Measurements from ENCODE around the gene OR1D5.
"Not testable (repeated sequence)": the region's sequence is repeated elsewhere in the genome, so short reads cannot be mapped to it uniquely, and the experiment has no call there.

Gene OR1D5

DNA sequence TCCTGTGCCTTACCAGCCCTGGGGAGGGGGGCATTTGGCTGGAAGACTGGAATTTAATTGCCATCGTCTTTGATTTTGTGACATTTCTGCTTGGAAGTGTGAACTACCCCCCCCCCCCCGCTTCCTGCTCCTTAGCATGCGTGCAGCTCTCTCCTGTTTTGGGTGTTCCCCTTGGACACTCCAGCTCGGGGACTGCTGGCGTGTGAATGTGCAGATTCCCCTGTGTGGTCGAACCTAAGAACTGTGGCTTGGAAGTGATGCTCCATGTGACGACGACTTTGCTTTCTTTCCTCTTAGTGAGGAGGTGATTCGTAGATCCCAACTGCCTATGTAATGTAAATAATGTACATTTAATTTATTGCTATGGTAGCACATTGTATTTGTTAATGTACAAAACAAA is 26.1 kb downstream of the OR1D5 start:
- no peaks in the 10 kb centered on the region for H3K9me3 Mint-ChIP-seq
- peaks cover 14% of the 10 kb centered on the region for H3K4me1 Mint-ChIP-seq (ENCODE audit: low read depth)
- intact Hi-C loops (cut with micrococcal nuclease), result no loop called here
- H3K36me3 Mint-ChIP-seq (ENCODE audit: low read depth), result peaks cover 32% of the 10 kb centered on the region
- H3K4me3 Mint-ChIP-seq, result no peak overlapping the region
- peaks cover 15% of the 10 kb centered on the region for H3K27me3 Mint-ChIP-seq
- no peak overlapping the region for H3K27ac Mint-ChIP-seq

DNA sequence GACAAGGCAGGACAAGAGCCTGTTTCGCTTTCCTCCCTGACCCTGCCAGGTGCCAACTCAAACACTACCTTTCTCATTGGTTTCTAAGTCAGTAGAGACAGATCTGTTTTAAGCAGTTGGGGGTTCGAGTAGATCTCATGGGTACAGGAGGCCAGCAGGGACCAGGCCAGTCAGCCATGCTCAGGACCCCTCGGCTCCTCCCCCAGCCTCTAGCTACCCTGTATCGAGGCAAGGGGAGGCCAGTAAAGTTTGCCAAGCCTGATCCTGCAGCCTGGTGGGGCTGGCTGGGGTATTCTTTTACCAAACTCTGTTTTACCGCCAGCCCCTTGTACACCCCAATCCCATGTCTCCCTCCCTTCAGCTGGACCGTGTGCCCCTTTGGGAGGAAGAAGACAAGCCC is 26.6 kb downstream of the OR1D5 start:
- H3K4me1 Mint-ChIP-seq (ENCODE audit: low read depth), result peaks cover 14% of the 10 kb centered on the region
- H3K27me3 Mint-ChIP-seq, result peaks cover 13% of the 10 kb centered on the region
- peaks cover 37% of the 10 kb centered on the region for H3K36me3 Mint-ChIP-seq (ENCODE audit: low read depth)
- no peak overlapping the region for H3K27ac Mint-ChIP-seq
- H3K9me3 Mint-ChIP-seq, result no peaks in the 10 kb centered on the region
- no peak overlapping the region for H3K4me3 Mint-ChIP-seq
- intact Hi-C loops (cut with micrococcal nuclease), result no loop called here

DNA sequence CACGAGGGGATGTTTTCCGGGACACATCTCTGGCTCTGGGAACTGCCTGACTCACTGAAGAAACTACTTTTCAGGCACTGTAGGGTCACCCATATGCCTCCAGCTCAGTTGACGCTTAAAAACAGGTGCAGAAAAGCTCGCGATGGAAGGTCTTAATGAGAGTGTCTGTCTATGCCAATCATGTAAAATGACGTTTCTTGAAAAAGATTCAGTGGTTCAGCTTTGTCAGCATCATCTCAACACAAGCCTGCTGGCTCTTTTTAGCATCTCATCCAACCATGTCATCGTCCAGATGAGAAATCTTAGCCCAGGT is 27.5 kb downstream of the OR1D5 start:
- Mint-ChIP-seq H3K27me3 (peaks cover 7% of the 10 kb centered on the region), H3K4me3 (no peak overlapping the region), H3K9me3 (no peaks in the 10 kb centered on the region)

DNA sequence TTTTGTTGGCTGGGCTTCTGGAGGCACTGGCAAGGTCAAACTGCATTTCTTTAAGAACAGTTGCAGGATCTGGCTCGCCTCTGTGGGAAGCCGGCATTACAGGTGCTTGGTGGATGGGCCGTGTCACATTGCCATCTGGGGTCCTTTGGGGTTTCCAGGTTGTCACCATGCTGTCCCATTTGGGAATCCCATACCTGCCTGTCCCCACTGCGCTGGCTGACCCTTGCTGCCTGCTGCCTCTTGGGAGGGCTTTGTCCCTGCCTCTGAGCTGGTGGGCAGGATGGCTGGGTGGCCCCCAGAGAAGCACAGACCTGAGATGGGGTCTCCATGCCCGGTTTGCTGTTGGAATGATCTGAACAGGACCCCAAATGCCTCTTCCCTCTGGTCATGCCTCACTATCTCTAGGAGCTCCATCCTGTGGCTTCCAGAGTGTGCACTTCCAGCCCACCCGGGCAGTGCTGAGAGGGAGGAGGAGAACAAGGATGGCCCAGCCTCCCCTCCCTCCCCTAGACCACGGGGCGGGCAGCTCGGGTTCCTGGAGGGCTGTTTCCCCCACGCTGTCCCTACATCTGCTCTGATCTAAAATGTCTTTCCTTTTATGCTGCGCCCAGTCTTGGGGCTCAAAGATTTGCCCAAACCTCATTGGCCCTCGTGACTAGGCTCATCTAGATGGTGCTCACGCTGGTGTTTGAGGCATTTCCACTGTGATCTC is 28.0 kb downstream of the OR1D5 start:
- H3K4me3 Mint-ChIP-seq, result no peak overlapping the region
- H3K27ac Mint-ChIP-seq, result no peak overlapping the region

More for the DNA sequence above, 27.5 kb downstream of the OR1D5 start:
- Mint-ChIP-seq H3K27ac (no peak overlapping the region), H3K4me1 (ENCODE audit: low read depth) (peaks cover 14% of the 10 kb centered on the region), H3K36me3 (ENCODE audit: low read depth) (peaks cover 45% of the 10 kb centered on the region)
- intact Hi-C loops (cut with micrococcal nuclease), result no loop called here

DNA sequence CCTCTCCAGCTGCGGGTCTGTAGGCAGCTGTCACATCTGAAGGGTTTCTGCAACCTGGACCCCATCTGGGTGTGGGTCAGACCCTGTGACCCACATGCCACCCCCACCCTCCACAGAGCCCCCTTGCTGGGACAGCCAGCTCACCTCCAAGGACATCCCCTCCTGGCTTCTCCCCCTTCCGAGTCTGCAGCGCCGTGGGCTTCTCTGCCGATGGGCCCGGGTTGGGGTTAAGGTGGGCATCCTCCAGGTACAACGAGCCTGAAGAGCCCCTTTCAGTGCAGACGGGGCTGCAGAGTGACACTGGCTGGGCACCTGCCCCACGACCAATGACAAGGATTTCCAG is 28.9 kb downstream of the OR1D5 start:
- Mint-ChIP-seq H3K27ac (no peak overlapping the region), H3K4me3 (no peak overlapping the region), H3K36me3 (ENCODE audit: low read depth) (peaks cover 58% of the 10 kb centered on the region), H3K4me1 (ENCODE audit: low read depth) (peaks cover 13% of the 10 kb centered on the region), H3K27me3 (peaks cover 4% of the 10 kb centered on the region), H3K9me3 (no peaks in the 10 kb centered on the region)
- intact Hi-C loops (cut with micrococcal nuclease), result no loop called here

More for the DNA sequence above, 28.0 kb downstream of the OR1D5 start:
- Mint-ChIP-seq H3K36me3 (ENCODE audit: low read depth) (peaks cover 50% of the 10 kb centered on the region), H3K4me1 (ENCODE audit: low read depth) (peaks cover 14% of the 10 kb centered on the region), H3K27me3 (peaks cover 6% of the 10 kb centered on the region), H3K9me3 (no peaks in the 10 kb centered on the region)
- intact Hi-C loops (cut with micrococcal nuclease), result no loop called here

DNA sequence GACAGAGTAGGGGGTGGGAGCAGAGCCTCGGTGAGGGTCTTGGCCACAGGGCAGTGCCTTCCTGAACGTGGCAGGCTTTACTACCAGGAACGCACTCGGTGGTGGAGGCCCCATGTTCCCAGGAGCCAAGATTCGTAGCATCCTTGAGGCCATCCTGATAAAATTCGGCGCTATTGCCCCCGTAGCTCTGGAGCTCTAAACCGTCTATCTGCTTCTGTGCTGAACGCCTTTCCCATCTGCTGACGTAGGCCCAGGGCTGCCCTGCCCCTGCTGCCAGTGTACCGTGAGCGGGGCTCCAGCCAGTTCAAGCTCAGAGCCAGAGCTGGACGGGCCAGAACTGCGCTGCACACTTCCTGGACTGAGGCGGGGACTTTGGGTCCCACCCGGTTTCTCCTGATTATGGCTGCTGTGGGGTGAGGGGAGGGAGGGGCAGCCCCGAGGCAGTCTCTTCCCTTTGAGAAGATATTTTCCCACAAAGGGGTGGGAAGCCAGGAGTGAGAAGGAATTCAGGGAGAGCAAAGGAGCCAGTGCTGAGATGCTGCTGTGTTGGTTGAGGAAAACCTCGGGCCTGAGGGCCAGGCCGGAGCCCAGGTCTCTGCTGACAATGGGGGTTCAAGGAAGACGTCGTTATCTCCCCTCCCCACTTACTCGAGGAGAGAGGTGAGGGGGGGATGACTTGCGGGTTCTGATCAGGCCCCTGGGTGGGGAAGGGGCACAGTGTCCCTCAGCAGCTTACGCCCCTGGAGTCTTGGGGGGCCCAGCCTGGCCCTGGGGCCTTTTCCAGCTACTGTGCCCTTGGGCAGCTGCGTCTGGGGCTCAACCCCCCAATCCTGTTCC is 29.4 kb downstream of the OR1D5 start:
- Mint-ChIP-seq H3K9me3 (no peaks in the 10 kb centered on the region), H3K4me3 (no peak overlapping the region), H3K27ac (no peak overlapping the region), H3K27me3 (peaks cover 2% of the 10 kb centered on the region), H3K4me1 (ENCODE audit: low read depth) (peaks cover 14% of the 10 kb centered on the region), H3K36me3 (ENCODE audit: low read depth) (peaks cover 64% of the 10 kb centered on the region)
- intact Hi-C loops (cut with micrococcal nuclease), result no loop called here

DNA sequence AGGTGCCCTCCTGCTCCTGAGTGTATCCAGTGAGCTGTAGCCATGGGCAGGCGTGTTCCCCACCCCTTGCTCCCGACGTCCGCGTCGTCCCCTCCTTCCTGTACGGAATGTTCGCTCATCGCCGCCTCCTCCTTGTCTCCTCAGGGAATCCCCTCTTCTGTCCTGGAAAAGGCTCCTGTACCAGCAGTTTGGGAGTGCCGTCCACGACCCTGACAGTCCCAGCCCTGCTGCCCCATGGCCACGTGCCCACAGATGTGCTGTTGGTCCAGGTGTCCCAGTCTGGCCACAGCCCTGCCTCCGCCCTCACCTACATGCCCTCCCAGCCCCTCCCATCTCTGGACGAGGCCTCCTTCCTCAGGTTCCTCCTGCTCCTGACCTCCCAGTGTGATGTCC is 30.2 kb downstream of the OR1D5 start:
- H3K4me3 Mint-ChIP-seq, result no peak overlapping the region
- H3K36me3 Mint-ChIP-seq (ENCODE audit: low read depth), result peaks cover 71% of the 10 kb centered on the region
- H3K27ac Mint-ChIP-seq, result no peak overlapping the region
- intact Hi-C loops (cut with micrococcal nuclease), result no loop called here
- peaks cover 11% of the 10 kb centered on the region for H3K4me1 Mint-ChIP-seq (ENCODE audit: low read depth)
- H3K27me3 Mint-ChIP-seq, result no peaks in the 10 kb centered on the region
- H3K9me3 Mint-ChIP-seq, result no peaks in the 10 kb centered on the region

DNA sequence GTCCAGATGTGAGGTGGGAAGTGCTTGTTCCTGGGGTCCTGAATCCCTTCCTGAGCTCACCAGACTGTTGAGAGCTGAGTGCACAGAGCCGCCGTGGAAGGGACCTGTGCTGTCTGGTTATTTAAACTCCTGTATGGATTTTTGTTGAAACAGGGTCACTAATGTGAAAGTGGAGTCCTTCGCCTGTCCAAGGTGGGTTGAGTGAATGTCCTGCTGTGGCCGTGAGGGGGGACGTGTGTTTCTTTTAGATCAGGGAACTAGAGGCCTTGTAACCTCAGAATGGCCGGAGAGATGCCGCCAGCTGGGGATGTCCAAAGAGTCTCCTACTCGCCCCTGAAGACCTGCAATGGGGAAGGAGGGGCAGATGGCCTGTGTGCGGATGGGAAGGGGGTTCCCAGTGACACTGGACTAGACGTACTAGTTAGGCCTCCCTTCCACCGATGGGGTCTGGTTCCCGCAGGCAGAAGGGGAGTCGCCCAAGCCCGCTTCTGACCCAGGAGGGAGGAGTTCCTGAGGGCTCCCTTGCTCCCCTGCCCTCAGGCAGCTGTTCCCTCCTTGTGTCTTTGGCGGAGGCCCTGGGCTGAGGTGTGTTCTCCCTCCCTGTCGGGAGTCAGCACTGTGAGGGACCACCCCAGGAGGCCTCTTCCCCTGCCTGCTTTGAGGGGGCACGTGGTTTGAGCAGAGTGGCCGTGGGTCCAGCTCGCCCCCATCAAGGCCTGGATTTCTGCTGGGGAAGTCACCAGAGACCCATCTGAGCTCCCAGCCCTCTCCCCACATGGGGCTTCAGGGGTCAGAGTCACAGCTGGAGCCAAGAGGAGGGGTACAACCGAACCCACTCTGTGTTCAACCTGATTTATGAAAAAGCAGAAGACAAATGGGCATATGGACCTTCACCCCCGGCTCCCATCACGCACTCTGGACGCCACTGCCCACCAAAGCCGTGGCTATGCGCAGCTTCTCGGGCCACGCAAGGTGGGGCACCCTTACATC is 30.9 kb downstream of the OR1D5 start:
- no peaks in the 10 kb centered on the region for H3K9me3 Mint-ChIP-seq
- no peak overlapping the region for H3K27ac Mint-ChIP-seq
- no peak overlapping the region for H3K4me3 Mint-ChIP-seq
- peaks cover 78% of the 10 kb centered on the region for H3K36me3 Mint-ChIP-seq (ENCODE audit: low read depth)
- no peaks in the 10 kb centered on the region for H3K27me3 Mint-ChIP-seq
- peaks cover 11% of the 10 kb centered on the region for H3K4me1 Mint-ChIP-seq (ENCODE audit: low read depth)
- intact Hi-C loops (cut with micrococcal nuclease), result no loop called here

DNA sequence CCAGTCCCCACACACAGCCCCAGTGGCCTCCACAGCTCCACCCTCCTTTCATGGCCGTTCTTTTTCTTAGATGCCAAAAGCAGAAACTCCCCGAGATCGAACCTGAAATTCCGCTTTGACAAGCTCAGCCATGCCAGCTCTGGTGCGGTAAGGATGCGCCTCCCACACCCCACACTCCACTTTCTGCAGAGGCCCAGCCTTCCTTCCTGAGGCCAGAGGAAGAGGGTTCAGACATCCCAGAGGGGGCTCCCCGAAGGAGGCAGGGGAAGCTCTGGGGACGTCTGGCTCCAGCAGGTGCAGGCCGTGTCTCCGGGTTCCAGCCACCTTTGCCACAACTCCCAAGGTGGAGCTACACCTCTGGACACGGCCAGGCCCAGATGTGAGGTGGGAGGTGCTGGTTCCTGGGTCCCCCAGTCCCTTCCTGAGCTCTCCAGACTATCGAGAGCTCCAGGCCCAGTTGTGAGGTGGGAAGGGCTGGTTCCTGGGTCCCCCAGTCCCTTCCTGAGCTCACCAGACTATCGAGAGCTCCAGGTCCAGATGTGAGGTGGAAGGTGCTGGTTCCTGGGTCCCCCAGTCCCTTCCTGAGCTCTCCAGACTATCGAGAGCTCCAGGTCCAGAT is 32.4 kb downstream of the OR1D5 start:
- H3K27me3 Mint-ChIP-seq; intact Hi-C loops (cut with micrococcal nuclease); H3K27ac Mint-ChIP-seq; H3K9me3 Mint-ChIP-seq; H3K4me3 Mint-ChIP-seq: not testable (repeated sequence)
- Mint-ChIP-seq H3K36me3 (ENCODE audit: low read depth) (peaks cover 94% of the 10 kb centered on the region), H3K4me1 (ENCODE audit: low read depth) (peaks cover 11% of the 10 kb centered on the region)

DNA sequence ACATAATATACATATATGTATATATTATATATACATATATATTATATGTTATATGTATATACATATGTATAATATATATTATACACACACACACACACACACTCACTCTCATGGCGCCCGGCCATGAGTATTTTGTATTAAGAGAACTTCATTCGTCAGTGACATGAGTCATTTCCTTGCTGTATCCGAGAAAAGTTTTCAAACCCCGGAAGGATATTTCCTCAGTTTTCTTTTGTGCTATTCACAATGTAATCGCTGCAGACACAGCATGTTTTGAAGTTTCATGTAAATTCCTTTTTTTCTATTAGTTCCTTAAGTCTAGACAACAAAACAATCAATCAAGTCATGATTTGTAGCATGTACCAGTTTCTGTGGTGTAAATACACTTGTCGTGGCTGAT is 33.3 kb downstream of the OR1D5 start:
- Mint-ChIP-seq H3K9me3 (no peaks in the 10 kb centered on the region), H3K4me1 (ENCODE audit: low read depth) (peaks cover 11% of the 10 kb centered on the region), H3K27ac (no peak overlapping the region), H3K27me3 (no peaks in the 10 kb centered on the region), H3K4me3 (no peak overlapping the region), H3K36me3 (ENCODE audit: low read depth) (peaks cover 96% of the 10 kb centered on the region)
- intact Hi-C loops (cut with micrococcal nuclease), result no loop called here

DNA sequence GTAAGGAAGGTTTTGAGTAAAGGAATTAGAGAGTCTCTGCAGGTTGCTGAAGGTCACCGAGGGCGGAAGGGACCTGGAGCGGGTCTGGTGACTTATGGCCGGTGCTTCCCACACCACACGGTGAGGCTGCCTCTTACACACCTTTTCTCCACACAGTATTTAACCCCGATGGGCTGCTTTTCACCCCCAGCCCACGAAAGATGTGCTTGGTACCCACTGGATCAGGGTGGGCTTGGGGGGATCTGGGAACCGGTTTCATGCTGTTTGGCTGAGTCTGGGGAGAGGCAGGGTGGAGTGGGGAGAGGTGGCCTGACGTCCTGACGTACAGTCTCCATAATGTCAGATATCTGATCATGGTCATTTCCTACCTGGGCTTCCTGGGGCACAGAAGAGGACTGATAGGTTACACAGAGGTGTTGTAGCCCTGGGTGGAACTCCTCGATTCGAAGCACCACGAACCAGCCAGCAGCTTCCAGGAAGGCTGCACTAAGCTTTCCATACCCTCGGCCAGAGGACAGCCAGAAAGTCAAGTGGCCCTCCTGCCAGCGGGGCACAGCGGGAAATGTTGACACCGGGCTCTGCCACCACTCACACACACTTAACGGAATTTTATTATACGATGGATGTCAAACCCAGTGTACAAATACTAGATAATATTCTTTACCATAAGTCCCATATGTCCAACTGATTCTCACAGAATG is 34.0 kb downstream of the OR1D5 start:
- no peak overlapping the region for H3K27ac Mint-ChIP-seq
- peaks cover 11% of the 10 kb centered on the region for H3K4me1 Mint-ChIP-seq (ENCODE audit: low read depth)
- no peaks in the 10 kb centered on the region for H3K27me3 Mint-ChIP-seq
- no peak overlapping the region for H3K4me3 Mint-ChIP-seq
- H3K36me3 Mint-ChIP-seq (ENCODE audit: low read depth), result peaks cover 90% of the 10 kb centered on the region
- H3K9me3 Mint-ChIP-seq, result no peaks in the 10 kb centered on the region
- intact Hi-C loops (cut with micrococcal nuclease), result no loop called here

DNA sequence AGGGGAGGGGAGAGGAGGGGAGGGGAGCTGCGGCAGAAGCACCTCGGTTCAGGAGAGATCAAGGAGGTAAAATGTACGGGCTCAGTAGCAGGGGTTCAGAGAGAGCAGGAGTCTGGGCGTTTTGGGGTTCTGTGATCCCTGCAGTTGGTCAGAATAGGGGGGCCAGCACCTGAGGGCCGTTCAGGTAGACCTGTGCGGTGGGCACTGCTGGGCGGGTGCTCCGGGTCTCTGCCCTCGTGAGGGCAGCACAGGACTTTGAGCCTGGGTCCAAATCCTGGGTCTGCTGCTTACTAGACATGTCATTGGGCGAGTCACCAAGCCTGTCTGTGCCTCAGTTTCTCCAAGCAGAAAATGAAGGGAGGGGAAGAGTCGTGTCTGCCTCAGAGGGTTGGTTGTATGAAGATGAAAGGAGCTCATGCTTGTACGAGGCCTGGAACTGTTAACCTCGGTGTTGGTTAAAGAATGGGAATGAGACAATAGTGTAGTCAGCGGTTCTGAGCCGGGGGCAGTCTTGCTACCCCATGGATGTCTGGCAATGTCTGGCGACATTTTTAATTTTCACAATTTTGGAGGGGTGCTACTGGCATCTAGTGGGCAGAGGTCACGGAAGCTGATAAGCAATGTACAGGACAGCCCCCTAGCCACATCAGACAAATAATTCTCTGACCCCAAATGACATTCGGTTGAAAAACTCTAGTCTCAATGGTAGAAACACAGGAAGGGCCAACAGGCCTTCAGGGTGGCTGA is 35.4 kb downstream of the OR1D5 start:
- Mint-ChIP-seq H3K27ac (no peak overlapping the region), H3K9me3 (peaks cover 6% of the 10 kb centered on the region), H3K36me3 (ENCODE audit: low read depth) (peaks cover 90% of the 10 kb centered on the region), H3K4me1 (ENCODE audit: low read depth) (peaks cover 11% of the 10 kb centered on the region), H3K4me3 (no peak overlapping the region), H3K27me3 (no peaks in the 10 kb centered on the region)
- intact Hi-C loops (cut with micrococcal nuclease), result no loop called here

All from dendritic cell treated with granulocyte-macrophage colony-stimulating factor and Interleukin-4, amounts not matched to agents 40 ng/mL and 50 ng/mL, for 4 days (primary cell).